ENCODE measurements around the gene PAK4. TPM values are rescaled to one million over a fixed set of nuclear protein-coding genes. Genes with fewer than 3 reads are reported as not detected.

PAK4 gene
- total and polyA plus RNA-seq, 10 of the 15 experiments (the other 5 are each of a cell fraction or from before 2014, with no cell fraction given): 0.08 to 19.3 (median 5.9) TPM

DNA sequence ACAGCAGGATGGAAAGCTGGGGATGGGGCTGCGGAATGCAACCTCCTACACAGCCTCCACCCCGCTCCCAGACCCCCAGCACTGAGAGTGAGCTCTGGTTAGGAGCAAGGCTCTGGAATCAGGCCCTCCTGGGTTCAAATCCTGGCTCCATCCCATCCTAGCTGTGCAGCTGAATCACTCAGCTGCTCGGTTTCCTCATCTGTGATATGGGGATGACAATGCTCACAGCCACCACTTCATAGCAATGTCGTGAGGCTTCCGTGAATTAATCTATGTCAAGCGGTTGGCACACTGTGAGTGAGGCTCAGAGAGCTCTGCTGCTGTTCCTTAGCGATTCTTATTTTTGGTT is 40.9 kb upstream of the PAK4 start:
- Histone ChIP-seq H3K79me2 (ENCODE audit: control insufficient read depth, insufficient read depth, low read length) (no peaks in the 10 kb centered on the region), H4K20me1 (ENCODE audit: control insufficient read depth, insufficient read depth) (no peaks in the 10 kb centered on the region), H2AFZ (ENCODE audit: control insufficient read depth, low read depth, low read length) (no peak overlapping the region), H3K9me3 (replicated peaks; ENCODE audit: control insufficient read depth, insufficient read depth, low read length) (no peaks in the 10 kb centered on the region), H3K4me1 (ENCODE audit: control insufficient read depth, insufficient read depth, low read length) (no peaks in the 10 kb centered on the region), H3K4me3 (no peak overlapping the region), H3K36me3 (ENCODE audit: control insufficient read depth in 2 of 2, insufficient read depth in 2 of 2, low read length in 1 of 2) (no peaks in the 10 kb centered on the region), H3K4me2 (ENCODE audit: control insufficient read depth, insufficient read depth) (no peak overlapping the region), H3K27me3 (replicated peaks in 1 of 2; ENCODE audit: control insufficient read depth in 2 of 2, insufficient read depth in 2 of 2, low read length in 1 of 2) (peaks cover 5 to 12% of the 10 kb centered on the region in 2 experiments; a peak in 3 of 4 replicates), H3K27ac (ENCODE audit: control insufficient read depth, insufficient read depth) (no peak overlapping the region), H3K9ac (ENCODE audit: control insufficient read depth, insufficient read depth, low read length) (no peak overlapping the region)
- WGBS (ENCODE audit: insufficient coverage, insufficient replicate concordance, low lambda C conversion rate, missing lambda C conversion rate): 21% methylated on average over 7 of the region's 7 CpGs
- intact Hi-C loops (cut with micrococcal nuclease; ENCODE audit: unreplicated experiment): no loop called here
- ChIA-PET SMC1A (ENCODE audit: uncharacterized antibody, unreplicated experiment) (no interaction called here), POLR2A (no interaction called here), CTCF (no interaction called here), RAD21 (ENCODE audit: unreplicated experiment) (no interaction called here)
- no peak for FAIRE-seq
- ATAC-seq: no peak
- BruUV-seq (replicated peaks): no TSS peak
- in situ Hi-C loops (cut with MboI): no loop called here
- DNase-seq (ENCODE audit: low read depth, low spot score): no peak
- no peak for TF ChIP-seq MTA2 (IDR thresholded peaks at IDR 0.05; ENCODE audit: low read depth)
- TF ChIP-seq, protein P1, sequence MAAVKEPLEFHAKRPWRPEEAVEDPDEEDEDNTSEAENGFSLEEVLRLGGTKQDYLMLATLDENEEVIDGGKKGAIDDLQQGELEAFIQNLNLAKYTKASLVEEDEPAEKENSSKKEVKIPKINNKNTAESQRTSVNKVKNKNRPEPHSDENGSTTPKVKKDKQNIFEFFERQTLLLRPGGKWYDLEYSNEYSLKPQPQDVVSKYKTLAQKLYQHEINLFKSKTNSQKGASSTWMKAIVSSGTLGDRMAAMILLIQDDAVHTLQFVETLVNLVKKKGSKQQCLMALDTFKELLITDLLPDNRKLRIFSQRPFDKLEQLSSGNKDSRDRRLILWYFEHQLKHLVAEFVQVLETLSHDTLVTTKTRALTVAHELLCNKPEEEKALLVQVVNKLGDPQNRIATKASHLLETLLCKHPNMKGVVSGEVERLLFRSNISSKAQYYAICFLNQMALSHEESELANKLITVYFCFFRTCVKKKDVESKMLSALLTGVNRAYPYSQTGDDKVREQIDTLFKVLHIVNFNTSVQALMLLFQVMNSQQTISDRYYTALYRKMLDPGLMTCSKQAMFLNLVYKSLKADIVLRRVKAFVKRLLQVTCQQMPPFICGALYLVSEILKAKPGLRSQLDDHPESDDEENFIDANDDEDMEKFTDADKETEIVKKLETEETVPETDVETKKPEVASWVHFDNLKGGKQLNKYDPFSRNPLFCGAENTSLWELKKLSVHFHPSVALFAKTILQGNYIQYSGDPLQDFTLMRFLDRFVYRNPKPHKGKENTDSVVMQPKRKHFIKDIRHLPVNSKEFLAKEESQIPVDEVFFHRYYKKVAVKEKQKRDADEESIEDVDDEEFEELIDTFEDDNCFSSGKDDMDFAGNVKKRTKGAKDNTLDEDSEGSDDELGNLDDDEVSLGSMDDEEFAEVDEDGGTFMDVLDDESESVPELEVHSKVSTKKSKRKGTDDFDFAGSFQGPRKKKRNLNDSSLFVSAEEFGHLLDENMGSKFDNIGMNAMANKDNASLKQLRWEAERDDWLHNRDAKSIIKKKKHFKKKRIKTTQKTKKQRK (IDR thresholded peaks at IDR 0.05; ENCODE audit: low read depth, low read length): no peak
- TF ChIP-seq, protein P2, sequence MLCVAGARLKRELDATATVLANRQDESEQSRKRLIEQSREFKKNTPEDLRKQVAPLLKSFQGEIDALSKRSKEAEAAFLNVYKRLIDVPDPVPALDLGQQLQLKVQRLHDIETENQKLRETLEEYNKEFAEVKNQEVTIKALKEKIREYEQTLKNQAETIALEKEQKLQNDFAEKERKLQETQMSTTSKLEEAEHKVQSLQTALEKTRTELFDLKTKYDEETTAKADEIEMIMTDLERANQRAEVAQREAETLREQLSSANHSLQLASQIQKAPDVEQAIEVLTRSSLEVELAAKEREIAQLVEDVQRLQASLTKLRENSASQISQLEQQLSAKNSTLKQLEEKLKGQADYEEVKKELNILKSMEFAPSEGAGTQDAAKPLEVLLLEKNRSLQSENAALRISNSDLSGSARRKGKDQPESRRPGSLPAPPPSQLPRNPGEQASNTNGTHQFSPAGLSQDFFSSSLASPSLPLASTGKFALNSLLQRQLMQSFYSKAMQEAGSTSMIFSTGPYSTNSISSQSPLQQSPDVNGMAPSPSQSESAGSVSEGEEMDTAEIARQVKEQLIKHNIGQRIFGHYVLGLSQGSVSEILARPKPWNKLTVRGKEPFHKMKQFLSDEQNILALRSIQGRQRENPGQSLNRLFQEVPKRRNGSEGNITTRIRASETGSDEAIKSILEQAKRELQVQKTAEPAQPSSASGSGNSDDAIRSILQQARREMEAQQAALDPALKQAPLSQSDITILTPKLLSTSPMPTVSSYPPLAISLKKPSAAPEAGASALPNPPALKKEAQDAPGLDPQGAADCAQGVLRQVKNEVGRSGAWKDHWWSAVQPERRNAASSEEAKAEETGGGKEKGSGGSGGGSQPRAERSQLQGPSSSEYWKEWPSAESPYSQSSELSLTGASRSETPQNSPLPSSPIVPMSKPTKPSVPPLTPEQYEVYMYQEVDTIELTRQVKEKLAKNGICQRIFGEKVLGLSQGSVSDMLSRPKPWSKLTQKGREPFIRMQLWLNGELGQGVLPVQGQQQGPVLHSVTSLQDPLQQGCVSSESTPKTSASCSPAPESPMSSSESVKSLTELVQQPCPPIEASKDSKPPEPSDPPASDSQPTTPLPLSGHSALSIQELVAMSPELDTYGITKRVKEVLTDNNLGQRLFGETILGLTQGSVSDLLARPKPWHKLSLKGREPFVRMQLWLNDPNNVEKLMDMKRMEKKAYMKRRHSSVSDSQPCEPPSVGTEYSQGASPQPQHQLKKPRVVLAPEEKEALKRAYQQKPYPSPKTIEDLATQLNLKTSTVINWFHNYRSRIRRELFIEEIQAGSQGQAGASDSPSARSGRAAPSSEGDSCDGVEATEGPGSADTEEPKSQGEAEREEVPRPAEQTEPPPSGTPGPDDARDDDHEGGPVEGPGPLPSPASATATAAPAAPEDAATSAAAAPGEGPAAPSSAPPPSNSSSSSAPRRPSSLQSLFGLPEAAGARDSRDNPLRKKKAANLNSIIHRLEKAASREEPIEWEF (IDR thresholded peaks at IDR 0.05; ENCODE audit: insufficient replicate concordance, low read depth, low read length): no peak
- TF ChIP-seq, protein P3, sequence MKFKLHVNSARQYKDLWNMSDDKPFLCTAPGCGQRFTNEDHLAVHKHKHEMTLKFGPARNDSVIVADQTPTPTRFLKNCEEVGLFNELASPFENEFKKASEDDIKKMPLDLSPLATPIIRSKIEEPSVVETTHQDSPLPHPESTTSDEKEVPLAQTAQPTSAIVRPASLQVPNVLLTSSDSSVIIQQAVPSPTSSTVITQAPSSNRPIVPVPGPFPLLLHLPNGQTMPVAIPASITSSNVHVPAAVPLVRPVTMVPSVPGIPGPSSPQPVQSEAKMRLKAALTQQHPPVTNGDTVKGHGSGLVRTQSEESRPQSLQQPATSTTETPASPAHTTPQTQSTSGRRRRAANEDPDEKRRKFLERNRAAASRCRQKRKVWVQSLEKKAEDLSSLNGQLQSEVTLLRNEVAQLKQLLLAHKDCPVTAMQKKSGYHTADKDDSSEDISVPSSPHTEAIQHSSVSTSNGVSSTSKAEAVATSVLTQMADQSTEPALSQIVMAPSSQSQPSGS (IDR thresholded peaks at IDR 0.05; ENCODE audit: low read length): no peak
- TF ChIP-seq, protein P4, sequence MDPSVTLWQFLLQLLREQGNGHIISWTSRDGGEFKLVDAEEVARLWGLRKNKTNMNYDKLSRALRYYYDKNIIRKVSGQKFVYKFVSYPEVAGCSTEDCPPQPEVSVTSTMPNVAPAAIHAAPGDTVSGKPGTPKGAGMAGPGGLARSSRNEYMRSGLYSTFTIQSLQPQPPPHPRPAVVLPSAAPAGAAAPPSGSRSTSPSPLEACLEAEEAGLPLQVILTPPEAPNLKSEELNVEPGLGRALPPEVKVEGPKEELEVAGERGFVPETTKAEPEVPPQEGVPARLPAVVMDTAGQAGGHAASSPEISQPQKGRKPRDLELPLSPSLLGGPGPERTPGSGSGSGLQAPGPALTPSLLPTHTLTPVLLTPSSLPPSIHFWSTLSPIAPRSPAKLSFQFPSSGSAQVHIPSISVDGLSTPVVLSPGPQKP (IDR thresholded peaks at IDR 0.05; ENCODE audit: low read depth, low read length): no peak
- TF ChIP-seq CBFB (IDR thresholded peaks at IDR 0.05; ENCODE audit: low read depth): no peak
- no peak for TF ChIP-seq IKZF2 (IDR thresholded peaks at IDR 0.05)
- TF ChIP-seq, protein P5, sequence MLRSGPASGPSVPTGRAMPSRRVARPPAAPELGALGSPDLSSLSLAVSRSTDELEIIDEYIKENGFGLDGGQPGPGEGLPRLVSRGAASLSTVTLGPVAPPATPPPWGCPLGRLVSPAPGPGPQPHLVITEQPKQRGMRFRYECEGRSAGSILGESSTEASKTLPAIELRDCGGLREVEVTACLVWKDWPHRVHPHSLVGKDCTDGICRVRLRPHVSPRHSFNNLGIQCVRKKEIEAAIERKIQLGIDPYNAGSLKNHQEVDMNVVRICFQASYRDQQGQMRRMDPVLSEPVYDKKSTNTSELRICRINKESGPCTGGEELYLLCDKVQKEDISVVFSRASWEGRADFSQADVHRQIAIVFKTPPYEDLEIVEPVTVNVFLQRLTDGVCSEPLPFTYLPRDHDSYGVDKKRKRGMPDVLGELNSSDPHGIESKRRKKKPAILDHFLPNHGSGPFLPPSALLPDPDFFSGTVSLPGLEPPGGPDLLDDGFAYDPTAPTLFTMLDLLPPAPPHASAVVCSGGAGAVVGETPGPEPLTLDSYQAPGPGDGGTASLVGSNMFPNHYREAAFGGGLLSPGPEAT (IDR thresholded peaks at IDR 0.05; ENCODE audit: low read depth): no peak
- TF ChIP-seq, protein P6, sequence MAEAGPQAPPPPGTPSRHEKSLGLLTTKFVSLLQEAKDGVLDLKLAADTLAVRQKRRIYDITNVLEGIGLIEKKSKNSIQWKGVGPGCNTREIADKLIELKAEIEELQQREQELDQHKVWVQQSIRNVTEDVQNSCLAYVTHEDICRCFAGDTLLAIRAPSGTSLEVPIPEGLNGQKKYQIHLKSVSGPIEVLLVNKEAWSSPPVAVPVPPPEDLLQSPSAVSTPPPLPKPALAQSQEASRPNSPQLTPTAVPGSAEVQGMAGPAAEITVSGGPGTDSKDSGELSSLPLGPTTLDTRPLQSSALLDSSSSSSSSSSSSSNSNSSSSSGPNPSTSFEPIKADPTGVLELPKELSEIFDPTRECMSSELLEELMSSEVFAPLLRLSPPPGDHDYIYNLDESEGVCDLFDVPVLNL (IDR thresholded peaks at IDR 0.05; ENCODE audit: low read depth, low read length): no peak
- TF ChIP-seq TARDBP (IDR thresholded peaks at IDR 0.05; ENCODE audit: borderline replicate concordance): no peak
